ENCODE data around the gene JAM3.
A peak's percentile ranks its signal among the peaks of the same experiment; 100 is the strongest.
"Not testable (repeated sequence)": the region's sequence is repeated elsewhere in the genome, so short reads cannot be mapped to it uniquely, and the experiment has no call there.

JAM3 gene

GRCh38 chr11:134149371-134149770 lies 80.5 kb downstream of the JAM3 start:
- no peak for DNase-seq

GRCh38 chr11:134150195-134150903 lies 81.5 kb downstream of the JAM3 start:
- DNase-seq, result no peak

GRCh38 chr11:134151083-134151747 lies 82.3 kb downstream of the JAM3 start:
- DNase-seq, result no peak

GRCh38 chr11:134152696-134153095 lies 83.8 kb downstream of the JAM3 start:
- no peak for DNase-seq

GRCh38 chr11:134153147-134153905 lies 84.5 kb downstream of the JAM3 start:
- no peak for DNase-seq

GRCh38 chr11:134154441-134154840 lies 85.6 kb downstream of the JAM3 start:
- DNase-seq, result no peak

- DNase-seq, result no peak
Measured at GRCh38 chr11:134155456-134155855, 86.6 kb downstream of the JAM3 start.

GRCh38 chr11:134155946-134156865 lies 87.3 kb downstream of the JAM3 start:
- no peak for DNase-seq

GRCh38 chr11:134157451-134157850 lies 88.6 kb downstream of the JAM3 start:
- no peak for DNase-seq

GRCh38 chr11:134158023-134158422 lies 89.2 kb downstream of the JAM3 start:
- DNase-seq, result no peak

GRCh38 chr11:134159652-134160051 lies 90.8 kb downstream of the JAM3 start:
- no peak for DNase-seq

- DNase-seq, result peak; percentile 27
Measured at GRCh38 chr11:134164490-134165370, 95.9 kb downstream of the JAM3 start.

- DNase-seq, result no peak
Measured at GRCh38 chr11:134170177-134170918, 101.5 kb downstream of the JAM3 start.

GRCh38 chr11:134170919-134171281 lies 102.0 kb downstream of the JAM3 start:
- no peak for DNase-seq

GRCh38 chr11:134171951-134172350 lies 103.1 kb downstream of the JAM3 start:
- DNase-seq, result no peak

- DNase-seq, result no peak
Measured at GRCh38 chr11:134173296-134173695, 104.4 kb downstream of the JAM3 start.

- no peak for DNase-seq
Measured at GRCh38 chr11:134176284-134176683, 107.4 kb downstream of the JAM3 start.

GRCh38 chr11:134178032-134178674 lies 109.3 kb downstream of the JAM3 start:
- DNase-seq, result no peak

GRCh38 chr11:134181707-134182106 lies 112.8 kb downstream of the JAM3 start:
- DNase-seq, result no peak

- DNase-seq, result not testable (repeated sequence)
Measured at GRCh38 chr11:134188092-134188491, 119.2 kb downstream of the JAM3 start.

GRCh38 chr11:134196756-134197155 lies 127.9 kb downstream of the JAM3 start:
- DNase-seq, result no peak

Data from NCI-H345 (cell line).